ENCODE data around the gene GLI3.

DNA sequence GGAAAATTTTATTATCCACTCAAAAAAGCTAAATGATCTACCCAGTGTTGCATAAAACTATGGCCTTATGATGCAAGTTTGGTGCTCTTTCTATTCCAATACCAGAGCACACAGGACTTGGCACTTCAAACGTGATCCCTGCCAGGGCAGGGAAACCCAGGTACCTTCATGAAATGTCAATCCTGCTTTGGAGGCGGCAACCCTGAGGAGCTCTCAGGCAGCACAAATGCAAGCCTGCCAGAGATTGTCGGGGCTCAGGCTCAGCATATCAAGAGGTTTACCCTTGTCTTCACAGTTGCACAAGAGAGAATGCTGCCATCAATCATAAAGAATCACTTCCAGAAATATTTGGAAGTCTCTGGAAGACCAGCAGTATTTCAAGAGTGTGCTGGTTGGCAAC lies 151.5 kb downstream of the GLI3 start:
- TF ChIP-seq, protein P1, sequence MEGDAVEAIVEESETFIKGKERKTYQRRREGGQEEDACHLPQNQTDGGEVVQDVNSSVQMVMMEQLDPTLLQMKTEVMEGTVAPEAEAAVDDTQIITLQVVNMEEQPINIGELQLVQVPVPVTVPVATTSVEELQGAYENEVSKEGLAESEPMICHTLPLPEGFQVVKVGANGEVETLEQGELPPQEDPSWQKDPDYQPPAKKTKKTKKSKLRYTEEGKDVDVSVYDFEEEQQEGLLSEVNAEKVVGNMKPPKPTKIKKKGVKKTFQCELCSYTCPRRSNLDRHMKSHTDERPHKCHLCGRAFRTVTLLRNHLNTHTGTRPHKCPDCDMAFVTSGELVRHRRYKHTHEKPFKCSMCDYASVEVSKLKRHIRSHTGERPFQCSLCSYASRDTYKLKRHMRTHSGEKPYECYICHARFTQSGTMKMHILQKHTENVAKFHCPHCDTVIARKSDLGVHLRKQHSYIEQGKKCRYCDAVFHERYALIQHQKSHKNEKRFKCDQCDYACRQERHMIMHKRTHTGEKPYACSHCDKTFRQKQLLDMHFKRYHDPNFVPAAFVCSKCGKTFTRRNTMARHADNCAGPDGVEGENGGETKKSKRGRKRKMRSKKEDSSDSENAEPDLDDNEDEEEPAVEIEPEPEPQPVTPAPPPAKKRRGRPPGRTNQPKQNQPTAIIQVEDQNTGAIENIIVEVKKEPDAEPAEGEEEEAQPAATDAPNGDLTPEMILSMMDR (conservative IDR thresholded peaks at IDR 0.05; ENCODE audit: low read length): no peak
- TF ChIP-seq EZH2phosphoT487 (IDR thresholded peaks at IDR 0.05; ENCODE audit: borderline replicate concordance): no peak

All from Loucy (cell line).